ENCODE results near the gene PLN. TPM values are rescaled to one million over a fixed set of nuclear protein-coding genes. Genes with fewer than 3 reads are reported as not detected.

Gene PLN
- total RNA-seq, 1 experiment from 2014 or later: not detected

- TF ChIP-seq STAT6 (CRISPR knock-in tag; conservative IDR thresholded peaks at IDR 0.05; ENCODE audit: low read depth) (no peak), MXD4 (CRISPR knock-in tag; IDR thresholded peaks at IDR 0.05; ENCODE audit: borderline replicate concordance) (no peak), ZNF425 (CRISPR knock-in tag; conservative IDR thresholded peaks at IDR 0.05) (no peak), ZSCAN18 (CRISPR knock-in tag; IDR thresholded peaks at IDR 0.05) (no peak), SMAD4 (CRISPR knock-in tag; IDR thresholded peaks at IDR 0.05) (no peak), IRF2 (CRISPR knock-in tag; IDR thresholded peaks at IDR 0.05; ENCODE audit: borderline replicate concordance, low read depth) (no peak), SP1 (CRISPR knock-in tag; conservative IDR thresholded peaks at IDR 0.05) (no peak), ZNF138 (CRISPR knock-in tag; conservative IDR thresholded peaks at IDR 0.05) (no peak)
Measured at GRCh38 chr6:118506071-118506638, 41.9 kb upstream of the PLN start (continued).

GRCh38 chr6:118507636-118508035 is 40.5 kb upstream of the PLN start:
- no peak for TF ChIP-seq PRDM15 (CRISPR knock-in tag; IDR thresholded peaks at IDR 0.05)
- TF ChIP-seq SP1 (CRISPR knock-in tag; conservative IDR thresholded peaks at IDR 0.05): no peak
- TF ChIP-seq SOX15 (CRISPR knock-in tag; IDR thresholded peaks at IDR 0.05): no peak
- no peak for TF ChIP-seq GTF2I (CRISPR knock-in tag; conservative IDR thresholded peaks at IDR 0.05)
- TF ChIP-seq IRF2 (CRISPR knock-in tag; IDR thresholded peaks at IDR 0.05; ENCODE audit: borderline replicate concordance, low read depth): no peak
- TF ChIP-seq PRRX2 (CRISPR knock-in tag; IDR thresholded peaks at IDR 0.05): no peak
- TF ChIP-seq TEAD4 (CRISPR knock-in tag; IDR thresholded peaks at IDR 0.05): no peak
- no peak for TF ChIP-seq ZNF396 (CRISPR knock-in tag; IDR thresholded peaks at IDR 0.05; ENCODE audit: borderline replicate concordance)
- TF ChIP-seq TCF7 (CRISPR knock-in tag; IDR thresholded peaks at IDR 0.05; ENCODE audit: low read depth): no peak
- TF ChIP-seq CREM (CRISPR knock-in tag; IDR thresholded peaks at IDR 0.05): no peak
- no peak for TF ChIP-seq GABPB1 (CRISPR knock-in tag; IDR thresholded peaks at IDR 0.05)
- TF ChIP-seq ZNF138 (CRISPR knock-in tag; conservative IDR thresholded peaks at IDR 0.05): no peak
- no peak for TF ChIP-seq IRF1 (CRISPR knock-in tag; IDR thresholded peaks at IDR 0.05)
- no peak for TF ChIP-seq RORB (CRISPR knock-in tag; IDR thresholded peaks at IDR 0.05)
- no peak overlapping the region for H3K4me3 Mint-ChIP-seq
- ChIA-PET POLR2A (no interaction called here), CTCF (no interaction called here)
- H3K9me3 Mint-ChIP-seq: peaks cover 1% of the 10 kb centered on the region; the same call in 1 of the 2 replicates
- no peak overlapping the region for H3K27ac Mint-ChIP-seq
- peaks cover 3% of the 10 kb centered on the region; the same call in 1 of the 2 replicates for H3K36me3 Mint-ChIP-seq
- H3K4me1 Mint-ChIP-seq: no peaks in the 10 kb centered on the region
- no peak for DNase-seq (ENCODE audit: low spot score)
- ATAC-seq: no peak
- no peaks in the 10 kb centered on the region for H3K27me3 Mint-ChIP-seq (ENCODE audit: low read depth)

All from WTC11 (cell line).